HepG2 (cell line): ENCODE results near the gene PLA2G4A. TPM values are rescaled to one million over a fixed set of nuclear protein-coding genes. Genes with fewer than 3 reads are reported as not detected.

ENCODE experiments used
- ATAC-seq: fragments of 200-7000 bp; cut with Tn5 transposase; 3 replicates; pipeline ENCODE4 v1.9.1; 2020; ENCODE audit warnings: mild to moderate bottlenecking, moderate library complexity
- BruUV-seq: library from RNA; stranded (reverse); fragments of 400-500 nt; replicated peaks from 2 replicates; lab custom pipeline; 2021; lab: Mats Ljungman, UMichigan
- CTCF ChIA-PET: fragments of 300-600 bp; formaldehyde crosslinking; extraction: SDS; loops from one replicate; lab custom pipeline; 2021; ENCODE audit warnings: low total read pairs, inconsistent platforms, low intra/inter-chr PET ratio; lab: Yijun Ruan, JAX
- POLR2A ChIA-PET: fragments of 350-600 bp; sonication (Branson Sonifier 250); formaldehyde crosslinking; loops from one replicate; lab custom pipeline; 2020; ENCODE audit warnings: antibody characterized with exemption, inconsistent platforms; lab: Yijun Ruan, JAX
- DNase-seq: peaks from one replicate; pipeline ENCODE4 v3.0.0-alpha.2; 2015; ENCODE audit warnings: low spot score
- FAIRE-seq: peaks from 3 replicates; lab custom pipeline; 2011; peaks lifted over from hg19 to GRCh38; lab: Jason Lieb, UNC
- H2AFZ ChIP-seq: one replicate; pipeline ENCODE4 v1.6.1; 2011; ENCODE audit warnings: low read length, inconsistent platforms
- H3K27ac ChIP-seq: fragments of 300-600 bp; 3 replicates; pipeline ENCODE4 v1.8.0; 2011; ENCODE audit warnings: mixed run types, mild to moderate bottlenecking, mixed read lengths, low read length, inconsistent platforms; ENCODE audit not compliant: insufficient read depth; ENCODE audit errors: extremely low read length
- H3K27me3 ChIP-seq, 2 experiments: fragments of 200-600 bp in 1 of 2; 2 replicates in 1 of 2; 3 replicates in 1 of 2; pipeline versions ENCODE4 v1.6.0 to v1.8.0; 2011; ENCODE audit warnings: low read length in 2 of 2, mild to moderate bottlenecking in 2 of 2, moderate library complexity in 2 of 2, inconsistent platforms in 1 of 2; ENCODE audit not compliant: insufficient read depth in 2 of 2, control insufficient read depth in 1 of 2
- H3K36me3 ChIP-seq, 2 experiments: fragments of 200-600 bp in 1 of 2; replicated peaks in 1 of 2; 2 replicates in 1 of 2; 3 replicates in 1 of 2; pipeline versions ENCODE4 v1.5.1 to v1.8.0; 2011; ENCODE audit warnings: low read length in 2 of 2, inconsistent platforms in 1 of 2; ENCODE audit not compliant: insufficient read depth in 2 of 2, control insufficient read depth in 1 of 2
- H3K4me1 ChIP-seq: 2 replicates; pipeline ENCODE4 v1.5.1; 2012; ENCODE audit warnings: low read length, inconsistent platforms; ENCODE audit not compliant: insufficient read depth
- H3K4me2 ChIP-seq: 2 replicates; pipeline ENCODE4 v1.6.0; 2011; ENCODE audit warnings: low read depth, low read length, inconsistent platforms
- H3K4me3 ChIP-seq, 3 experiments: fragments of 200-600 bp in 1 of 3; sonication (generic), shearing (Covaris generic) in 1 of 3; replicated peaks in 1 of 3; 2 replicates each; pipeline ENCODE4 v1.5.1; 2011 to 2016; ENCODE audit warnings: low read length in 3 of 3, inconsistent platforms in 2 of 3, low read depth in 2 of 3, mild to moderate bottlenecking in 2 of 3, control low read depth in 1 of 3, mixed read lengths in 1 of 3; ENCODE audit not compliant: insufficient read depth in 1 of 3
- H3K79me2 ChIP-seq: one replicate; pipeline ENCODE4 v1.6.1; 2011; ENCODE audit warnings: low read length, inconsistent platforms; ENCODE audit not compliant: insufficient read depth
- H3K9ac ChIP-seq: 2 replicates; pipeline ENCODE4 v1.6.0; 2011; ENCODE audit warnings: mild to moderate bottlenecking, low read depth, low read length, inconsistent platforms; ENCODE audit not compliant: insufficient read depth
- H3K9me3 ChIP-seq: 2 replicates; pipeline ENCODE4 v1.5.1; 2012; ENCODE audit warnings: mild to moderate bottlenecking, low read length
- H4K20me1 ChIP-seq: 2 replicates; pipeline ENCODE4 v1.6.0; 2011; ENCODE audit warnings: inconsistent platforms, mild to moderate bottlenecking, low read length, moderate library complexity; ENCODE audit not compliant: insufficient read depth
- ELF3 ChIP-seq: IDR thresholded peaks from 2 replicates; pipeline ENCODE4 v1.6.1; 2016; ENCODE audit warnings: missing genetic modification reagents, missing compliant biosample characterization
- ESRRA ChIP-seq: sonication (generic); formaldehyde crosslinking; IDR thresholded peaks from 2 replicates; pipeline ENCODE4 v1.5.1; 2020; ENCODE audit warnings: mild to moderate bottlenecking, low read depth, missing genetic modification reagents
- HNRNPUL1 ChIP-seq: fragments of 200-400 bp; formaldehyde crosslinking; IDR thresholded peaks from 2 replicates; pipeline ENCODE4 v1.6.1; 2017; ENCODE audit warnings: low read depth, mild to moderate bottlenecking, low read length, moderate library complexity
- IKZF5 ChIP-seq: IDR thresholded peaks from 2 replicates; pipeline ENCODE4 v1.6.1; 2018; ENCODE audit warnings: missing genetic modification reagents, mild to moderate bottlenecking, missing compliant biosample characterization
- KDM2A ChIP-seq: sonication (generic); formaldehyde crosslinking; IDR thresholded peaks from 2 replicates; pipeline ENCODE4 v1.4.0; 2020; ENCODE audit warnings: low read depth, missing genetic modification reagents, borderline replicate concordance
- LCORL ChIP-seq, 2 experiments: fragments of 450-650 bp in 1 of 2; sonication (generic) in 1 of 2; formaldehyde crosslinking in 1 of 2; IDR thresholded peaks; 2 replicates each; pipeline versions ENCODE4 v1.5.0 to v1.6.1; 2017 to 2020; ENCODE audit warnings: antibody characterized with exemption in 1 of 2, missing genetic modification reagents in 1 of 2
- MAF1 ChIP-seq: sonication (generic); formaldehyde crosslinking; IDR thresholded peaks from 2 replicates; pipeline ENCODE4 v1.5.0; 2020; ENCODE audit warnings: missing genetic modification reagents, borderline replicate concordance
- MAFK ChIP-seq, 2 experiments: IDR thresholded peaks in 1 of 2; conservative IDR thresholded peaks in 1 of 2; 2 replicates each; pipeline ENCODE4 v1.6.1; 2011; ENCODE audit warnings: improper control_type of control experiment in 2 of 2, low read length in 2 of 2
- MATR3 ChIP-seq: sonication (generic); formaldehyde crosslinking; IDR thresholded peaks from 2 replicates; pipeline ENCODE4 v1.4.0; 2020; ENCODE audit warnings: missing genetic modification reagents
- MNT ChIP-seq: fragments of 450-650 bp; IDR thresholded peaks from 2 replicates; pipeline ENCODE4 v1.6.1; 2016
- POLR2G ChIP-seq: fragments of 200-400 bp; formaldehyde crosslinking; IDR thresholded peaks from 2 replicates; pipeline ENCODE4 v1.6.1; 2018; ENCODE audit warnings: mild to moderate bottlenecking, low read depth, low read length, moderate library complexity
- SP4 ChIP-seq: sonication (generic); formaldehyde crosslinking; IDR thresholded peaks from 2 replicates; pipeline ENCODE4 v1.8.1; 2023; ENCODE audit warnings: mild to moderate bottlenecking, missing genetic modification reagents
- SRSF4 ChIP-seq: fragments of 200-400 bp; formaldehyde crosslinking; IDR thresholded peaks from one replicate; pipeline ENCODE4 v1.6.1; 2018; ENCODE audit warnings: mild to moderate bottlenecking, low read depth, low read length, moderate library complexity; ENCODE audit not compliant: poor library complexity, severe bottlenecking
- TCF7L2 ChIP-seq: IDR thresholded peaks from 2 replicates; pipeline ENCODE4 v1.6.1; 2011; ENCODE audit warnings: mild to moderate bottlenecking, low read depth, low read length, moderate library complexity
- ZMYM2 ChIP-seq: sonication (generic); formaldehyde crosslinking; IDR thresholded peaks from 2 replicates; pipeline ENCODE4 v1.8.0; 2022; ENCODE audit warnings: mild to moderate bottlenecking, missing genetic modification reagents
- ZNF598 ChIP-seq: sonication (generic); formaldehyde crosslinking; IDR thresholded peaks from 2 replicates; pipeline ENCODE4 v1.5.1; 2020; ENCODE audit warnings: mild to moderate bottlenecking, missing genetic modification reagents, borderline replicate concordance
- ZNF788 ChIP-seq: sonication (generic); formaldehyde crosslinking; IDR thresholded peaks from 2 replicates; pipeline ENCODE4 v1.5.0; 2020; ENCODE audit warnings: mild to moderate bottlenecking, missing genetic modification reagents, borderline replicate concordance
- ZNF790 ChIP-seq: sonication (generic); formaldehyde crosslinking; IDR thresholded peaks from 2 replicates; pipeline ENCODE4 v1.8.0; 2022; ENCODE audit warnings: missing genetic modification reagents, mild to moderate bottlenecking, borderline replicate concordance
- whole genome bisulfite sequencing: methylation state at CpG from one replicate; pipeline ENCODE4 v1.1.6; 2017; ENCODE audit warnings: low lambda C conversion rate; 5-methylcytosine and 5-hydroxymethylcytosine counted together
- in situ Hi-C: cut with HindIII; loops from 2 replicates; pipeline ENCODE4 v1.10.0; 2017; ENCODE audit warnings: low pct_unique_long_range_greater_than_20kb; ENCODE audit not compliant: extremely low pct_ligation_motif_present
- intact Hi-C: fragments of 100-400 bp; cut with micrococcal nuclease; formaldehyde crosslinking; loops from one replicate; pipeline ENCODE4 v1.10.0; 2022; ENCODE audit not compliant: unreplicated experiment
- polyA plus RNA-seq, 8 experiments: library from polyadenylated mRNA; depleted of rRNA in 3 of 8; stranded (reverse) in 7 of 8; unstranded in 1 of 8; fragments of >200 nt; fragmentation: Illumina TruSeq in 4 of 8; extraction: Trizol in 4 of 8; gene quantifications; 2 replicates each; pipeline versions ENCODE4 v1.2.1 to v1.2.3, GENCODE V29; 2011 to 2016; ENCODE audit warnings: low read depth in 4 of 8, missing spikeins in 1 of 8, mixed read lengths in 1 of 8; ENCODE audit not compliant: insufficient read depth in 1 of 8
- total RNA-seq, 5 experiments: library from RNA; depleted of rRNA; stranded (reverse); fragments of >200 nt; fragmentation: Illumina TruSeq; extraction: Trizol; gene quantifications; 2 replicates each; pipeline ENCODE4 v1.2.3, GENCODE V29; 2016; ENCODE audit warnings: low read depth in 1 of 5

Gene PLA2G4A
- total and polyA plus RNA-seq, 2 of the 13 experiments (the other 11 are each of a cell fraction or from before 2014, with no cell fraction given), result not detected

GRCh38 chr1:187032316-187032981, 203.7 kb downstream of the PLA2G4A start:
- BruUV-seq, result no TSS peak
- no peak overlapping the region for H3K27ac ChIP-seq
- in situ Hi-C loops, result no loop called here
- FAIRE-seq, result no peak
- H3K36me3 ChIP-seq, result no peaks in the 10 kb centered on the region
- no peaks in the 10 kb centered on the region for H3K79me2 ChIP-seq
- intact Hi-C loops, result no loop called here
- no peak for ATAC-seq
- no peak for DNase-seq
- ChIA-PET CTCF (no interaction called here), POLR2A (no interaction called here)
- TF ChIP-seq ELF3 (CRISPR knock-in tag) (no peak), ZMYM2 (CRISPR knock-in tag) (no peak), HNRNPUL1 (no peak), TCF7L2 (no peak), MNT (no peak), KDM2A (CRISPR knock-in tag) (no peak), ESRRA (no peak), ZNF790 (no peak), IKZF5 (CRISPR knock-in tag) (no peak), MAF1 (CRISPR knock-in tag) (no peak), SRSF4 (no peak), MAFK (conservative IDR thresholded peaks at IDR 0.05 in 1 of 2, IDR thresholded peaks at IDR 0.05 in 1 of 2; ENCODE audit: low read length in 2 of 2) (no peak), ZNF788 (CRISPR knock-in tag) (no peak), LCORL (IDR thresholded peaks at IDR 0.05) (no peak), LCORL (CRISPR knock-in tag; IDR thresholded peaks at IDR 0.05) (no peak), ZNF598 (CRISPR knock-in tag) (no peak), POLR2G (no peak), MATR3 (CRISPR knock-in tag) (no peak), SP4 (CRISPR knock-in tag) (no peak)
- no peak overlapping the region for H2AFZ ChIP-seq
- no peak overlapping the region for H3K9ac ChIP-seq
- no peaks in the 10 kb centered on the region for H4K20me1 ChIP-seq
- H3K9me3 ChIP-seq, result peaks cover 13% of the 10 kb centered on the region
- no peak overlapping the region for H3K4me2 ChIP-seq
- H3K27me3 ChIP-seq, result no peaks in the 10 kb centered on the region
- no peak overlapping the region for H3K4me3 ChIP-seq
- WGBS, result 4% methylated on average over 4 of the region's 4 CpGs
- H3K4me1 ChIP-seq, result no peaks in the 10 kb centered on the region
